LoVo (cell line): ENCODE results near the gene LGALS9B.
"Not testable (repeated sequence)": the region's sequence is repeated elsewhere in the genome, so short reads cannot be mapped to it uniquely, and the experiment has no call there.

Experiments used
- DNase-seq: peaks from one replicate; pipeline ENCODE4 v3.0.0-alpha.2; 2016; ENCODE audit warnings: low spot score

LGALS9B gene

DNA sequence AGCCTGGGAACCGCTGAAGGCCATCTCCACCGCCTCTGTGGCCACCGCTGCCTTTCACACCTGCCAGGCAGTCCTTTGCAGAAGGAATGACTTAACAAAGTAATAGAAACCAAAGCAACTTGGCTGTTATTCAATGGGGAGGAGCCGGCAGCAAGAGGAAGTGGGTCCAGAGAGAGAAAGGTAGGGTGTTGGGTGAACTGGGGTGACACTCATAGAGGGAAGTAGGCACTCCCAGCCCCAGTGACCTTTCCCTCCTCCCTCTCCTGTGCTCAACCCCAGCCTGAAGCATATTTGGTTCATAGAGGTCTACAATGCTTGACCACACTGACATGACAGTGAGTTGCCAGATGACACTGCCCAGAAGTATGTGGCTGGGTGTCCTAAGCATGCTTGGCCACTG lies at the start of gene LGALS9B:
Gene LGALS9B, minus strand, starts transcription at position 93 of the 400 bp plus-strand sequence. Its CDS starts 69 bp downstream, at position 24.
- not testable (repeated sequence) for DNase-seq

DNA sequence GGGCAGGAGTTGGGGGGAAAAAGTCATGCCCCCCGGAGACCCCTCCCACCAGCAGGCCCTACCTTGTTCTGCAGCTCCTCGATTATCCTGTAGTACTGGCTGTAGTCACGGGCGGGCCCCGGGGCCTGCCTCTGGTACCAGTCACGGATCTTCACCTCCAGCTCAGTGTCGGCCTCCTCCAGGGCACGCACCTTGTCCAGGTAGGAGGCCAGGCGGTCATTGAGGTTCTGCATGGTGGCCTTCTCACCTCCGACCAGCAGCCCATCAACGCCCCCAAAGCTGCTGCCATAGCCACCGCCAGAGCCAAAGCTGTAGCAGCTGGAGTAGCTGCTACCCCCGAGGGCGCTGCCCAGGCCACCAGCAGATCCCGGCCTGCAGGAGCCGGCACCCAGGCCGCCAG lies 49.6 kb upstream of the LGALS9B start:
- DNase-seq, result not testable (repeated sequence)

DNA sequence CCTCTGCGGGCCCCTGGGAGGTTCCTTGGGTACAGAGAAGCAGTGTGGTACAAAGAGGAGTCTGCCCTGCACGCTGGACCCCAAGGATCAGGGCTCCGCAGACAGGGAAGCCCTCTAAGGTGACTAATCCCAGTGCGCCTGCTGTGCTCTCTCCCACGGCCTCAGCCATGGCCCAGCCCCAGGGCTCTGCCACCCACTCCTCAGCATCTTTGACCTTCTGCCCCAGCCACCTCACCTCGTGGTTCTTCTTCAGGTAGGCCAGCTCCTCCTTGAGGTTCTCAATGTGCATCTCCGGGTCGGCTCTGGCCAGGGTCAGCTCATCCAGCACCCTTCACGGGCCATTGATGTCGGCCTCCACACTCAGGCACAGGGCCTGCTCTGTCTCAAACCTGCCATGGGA lies 47.8 kb upstream of the LGALS9B start:
- not testable (repeated sequence) for DNase-seq

DNA sequence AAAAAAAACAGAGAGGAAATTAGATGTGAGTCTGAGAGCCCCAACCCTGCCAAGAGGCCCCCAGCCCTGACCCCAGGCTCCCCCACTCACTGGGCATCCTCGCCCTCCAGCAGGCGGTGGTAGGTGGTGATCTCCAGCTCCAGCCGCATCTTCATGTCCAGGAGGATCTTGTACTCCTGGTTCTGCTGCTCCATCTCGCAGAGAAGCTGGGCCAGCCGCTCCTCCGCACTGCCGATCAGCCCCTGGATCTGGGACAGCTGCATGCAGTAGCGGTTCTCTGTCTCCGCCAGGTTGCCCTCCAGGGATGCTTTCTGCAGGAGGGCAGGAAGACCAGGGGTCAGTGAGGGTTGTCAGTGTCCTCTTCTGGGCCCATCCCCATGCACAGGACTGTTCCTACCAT lies 46.2 kb upstream of the LGALS9B start:
- DNase-seq, result not testable (repeated sequence)

DNA sequence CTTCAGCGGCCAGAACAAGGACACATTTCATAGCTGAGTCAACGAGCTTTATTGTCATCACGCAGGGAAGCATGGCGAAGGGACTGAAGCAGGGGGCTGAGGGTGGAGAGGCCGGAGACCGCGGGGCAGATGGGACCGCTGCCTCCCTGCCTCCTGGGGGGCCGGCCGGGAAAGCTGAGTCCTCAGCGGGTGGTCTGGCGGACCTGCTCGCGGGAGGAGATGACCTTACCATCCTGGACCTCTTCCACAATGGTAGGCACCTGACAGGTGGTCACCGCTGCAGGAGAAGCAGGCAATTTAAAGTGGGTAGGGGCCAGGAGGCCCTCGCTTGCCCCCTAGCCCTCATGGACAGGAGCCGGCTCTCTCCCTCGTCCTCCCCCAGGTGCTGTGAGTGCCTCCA lies 45.0 kb upstream of the LGALS9B start:
- DNase-seq, result not testable (repeated sequence)

DNA sequence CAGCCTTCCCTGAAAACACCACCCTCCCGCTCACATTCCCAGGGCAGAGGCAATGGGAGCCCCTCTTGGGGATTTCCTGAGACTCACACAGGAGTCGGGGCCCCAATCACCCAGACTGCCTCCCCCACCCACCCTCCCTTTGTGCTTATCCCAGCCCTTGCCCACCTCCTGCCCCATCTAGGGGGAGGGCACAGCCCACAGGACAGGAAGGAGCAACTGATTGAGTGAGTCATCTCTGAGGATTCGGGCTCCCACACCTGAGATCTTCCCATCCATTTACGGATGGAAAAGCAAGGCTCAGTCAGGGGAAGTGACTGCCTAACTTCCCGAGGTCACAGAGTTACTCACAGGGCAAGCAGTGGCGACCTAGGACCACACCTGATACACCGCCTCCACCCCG lies 44.4 kb upstream of the LGALS9B start:
- not testable (repeated sequence) for DNase-seq

DNA sequence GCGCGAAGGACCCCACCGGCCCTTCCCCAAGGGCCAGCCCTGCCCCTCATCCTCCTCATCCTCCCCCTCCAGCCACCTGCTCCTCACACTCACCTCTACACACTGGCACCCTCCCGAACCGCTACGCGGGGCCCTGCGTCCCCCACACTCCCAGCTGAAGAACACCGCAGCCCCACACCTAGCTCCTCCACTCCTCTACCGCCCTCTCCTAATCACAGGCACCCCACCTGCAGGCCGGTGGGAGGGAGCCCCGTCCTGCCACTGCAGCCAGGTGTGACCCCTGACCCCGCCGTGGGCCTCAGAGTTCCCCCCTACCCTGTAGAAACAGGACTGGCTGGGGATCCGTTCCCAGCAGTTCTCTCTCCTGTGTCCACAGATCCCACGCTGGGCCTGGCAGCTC lies 38.0 kb upstream of the LGALS9B start:
- not testable (repeated sequence) for DNase-seq

DNA sequence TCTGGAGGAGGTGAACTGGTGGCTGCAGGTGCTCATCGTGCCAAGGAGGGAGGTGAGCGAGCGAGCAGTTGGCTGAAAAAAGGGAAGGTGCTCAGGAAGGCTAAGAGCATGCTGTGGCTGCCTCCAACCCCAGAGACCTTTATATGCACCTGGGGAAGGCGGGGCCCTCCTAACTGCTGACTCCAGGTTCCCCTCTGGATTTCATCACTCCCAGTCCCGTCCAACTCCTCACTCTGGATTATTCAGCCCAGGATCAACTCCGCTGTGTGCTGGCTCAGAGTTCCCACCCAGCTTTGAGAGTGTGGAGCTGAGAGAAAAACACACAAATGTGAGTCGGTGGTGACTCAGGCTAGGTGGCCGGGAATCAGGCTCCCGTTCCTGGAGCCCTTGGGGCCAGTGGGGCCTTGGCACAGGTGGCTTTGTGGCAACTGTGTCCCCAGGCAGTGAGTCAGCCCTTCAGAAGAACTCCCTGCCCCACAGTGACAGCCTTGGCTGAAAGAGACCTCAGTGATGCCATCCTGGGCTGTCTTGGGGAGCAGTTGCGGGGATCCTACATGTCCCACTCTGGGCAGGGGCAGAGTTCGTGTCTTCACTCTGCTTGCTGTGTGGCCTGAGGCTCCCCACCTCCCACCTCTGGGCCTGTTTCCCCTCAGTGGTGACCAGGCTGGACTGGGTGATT lies 37.2 kb upstream of the LGALS9B start:
- DNase-seq, result not testable (repeated sequence)

DNA sequence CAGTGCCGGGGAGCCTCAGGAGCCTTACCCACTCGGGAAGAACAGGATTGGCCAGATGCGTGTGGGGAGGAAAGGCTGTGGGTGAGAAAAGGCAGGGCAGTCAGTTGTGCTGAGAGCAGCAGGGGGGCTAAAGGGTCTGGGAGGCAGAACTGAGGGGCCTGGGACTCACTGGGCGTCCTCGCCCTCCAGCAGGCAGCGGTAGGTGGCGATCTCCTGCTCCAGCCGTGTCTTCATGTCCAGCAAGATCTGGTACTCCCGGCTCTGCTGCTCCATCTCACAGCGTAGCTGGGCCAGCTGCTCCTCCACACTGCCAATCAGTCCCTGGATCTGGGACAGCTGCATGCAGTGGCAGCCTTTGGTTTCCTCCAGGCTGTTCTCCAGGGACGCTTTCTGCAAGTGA lies 34.6 kb upstream of the LGALS9B start:
- DNase-seq, result not testable (repeated sequence)

DNA sequence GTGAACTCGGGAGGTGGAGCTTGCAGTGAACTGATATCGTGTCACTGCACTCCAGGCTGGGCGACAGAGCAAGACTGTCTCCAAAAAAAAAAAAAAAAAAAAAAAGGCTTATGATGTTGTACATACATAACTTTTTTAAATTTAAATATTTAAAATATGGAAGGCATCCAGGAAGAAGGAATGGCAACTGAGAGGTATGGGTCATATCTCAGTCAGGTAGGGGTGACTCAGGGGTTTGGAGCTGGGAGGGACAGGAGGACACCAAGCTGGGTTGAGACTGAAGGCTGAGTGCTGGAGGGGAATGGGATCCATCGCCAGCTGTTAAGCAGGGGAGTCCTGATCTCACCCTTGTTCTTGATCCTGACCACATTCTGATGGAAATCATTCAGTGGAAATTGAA lies 33.0 kb upstream of the LGALS9B start:
- not testable (repeated sequence) for DNase-seq

DNA sequence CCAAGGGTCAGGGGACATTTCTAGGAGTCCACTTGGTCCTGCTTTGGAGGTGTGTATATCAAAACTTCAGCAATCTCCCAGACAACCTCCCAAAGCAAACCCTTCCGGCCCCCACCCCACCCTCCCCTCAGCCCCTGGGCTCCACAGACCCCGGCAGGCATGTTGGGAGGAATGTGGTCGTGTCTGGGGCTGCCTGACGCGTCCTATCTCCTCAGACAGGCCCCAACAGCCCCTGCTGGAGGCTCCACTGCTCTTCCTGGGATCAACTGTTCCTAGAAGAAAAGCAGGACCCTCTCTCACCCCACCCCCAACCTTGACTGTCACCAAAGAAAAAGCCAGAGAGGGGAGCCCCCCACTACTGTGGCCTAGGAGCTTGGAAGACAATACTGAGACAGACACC lies 28.1 kb upstream of the LGALS9B start:
- DNase-seq, result not testable (repeated sequence)

DNA sequence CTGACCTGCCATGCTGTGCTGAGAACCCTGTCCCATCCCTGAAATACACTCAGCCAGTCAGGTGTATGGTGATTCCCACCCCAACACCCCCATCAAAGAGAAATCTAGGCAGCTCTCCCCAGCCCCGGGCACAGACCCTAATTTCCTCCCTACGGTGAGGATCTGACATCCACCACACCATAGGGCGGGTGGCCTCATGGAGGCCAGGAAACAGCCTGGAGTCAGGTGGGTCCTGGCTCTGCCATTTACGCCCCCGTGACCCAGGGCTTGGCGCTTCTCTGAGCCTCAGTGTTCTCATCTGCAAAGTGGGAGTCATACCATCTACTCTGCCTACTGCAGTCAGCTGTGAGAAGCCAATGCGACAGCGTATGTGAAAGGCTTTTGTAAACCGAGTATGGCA lies 27.4 kb upstream of the LGALS9B start:
- DNase-seq, result not testable (repeated sequence)

DNA sequence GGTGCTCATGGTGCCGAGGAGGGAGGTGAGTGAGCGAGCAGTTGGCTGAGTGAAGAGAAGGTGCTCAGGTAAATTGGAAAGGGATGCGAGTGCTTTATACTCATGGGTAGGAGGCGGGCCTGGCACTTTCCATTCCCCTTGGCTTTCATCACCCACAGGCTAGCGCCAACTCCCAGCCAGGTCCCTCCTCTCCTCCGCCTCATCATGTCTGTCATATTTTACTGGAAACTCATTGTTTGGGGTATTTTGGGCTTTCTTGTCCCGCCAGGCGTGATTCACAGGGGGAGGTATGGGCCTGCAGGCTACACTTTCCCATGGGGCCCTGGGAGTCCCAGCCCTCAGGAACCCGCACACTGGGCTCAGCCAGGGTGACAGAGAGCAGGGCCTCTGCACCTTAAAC lies 26.8 kb upstream of the LGALS9B start:
- DNase-seq, result not testable (repeated sequence)

DNA sequence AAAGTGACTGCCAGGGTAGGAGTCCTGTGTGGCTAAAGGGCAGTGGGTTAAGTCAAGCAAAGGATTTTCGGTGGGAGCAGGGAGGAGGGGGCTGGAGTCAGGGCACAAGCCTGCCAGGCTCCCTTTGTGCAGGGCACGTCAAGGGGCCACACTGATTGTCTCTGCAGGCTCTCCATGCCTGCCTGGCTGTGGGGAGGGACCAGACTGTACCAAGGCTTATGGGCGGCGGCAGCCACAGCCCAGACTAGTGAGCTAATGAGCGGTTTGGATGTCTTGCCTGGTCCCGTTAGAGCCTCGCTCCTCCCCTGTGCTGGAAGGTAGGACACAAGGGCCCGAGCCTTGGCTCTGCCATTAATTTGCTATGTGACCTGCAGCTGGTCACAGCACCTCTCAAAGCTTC lies 25.6 kb upstream of the LGALS9B start:
- DNase-seq, result not testable (repeated sequence)

DNA sequence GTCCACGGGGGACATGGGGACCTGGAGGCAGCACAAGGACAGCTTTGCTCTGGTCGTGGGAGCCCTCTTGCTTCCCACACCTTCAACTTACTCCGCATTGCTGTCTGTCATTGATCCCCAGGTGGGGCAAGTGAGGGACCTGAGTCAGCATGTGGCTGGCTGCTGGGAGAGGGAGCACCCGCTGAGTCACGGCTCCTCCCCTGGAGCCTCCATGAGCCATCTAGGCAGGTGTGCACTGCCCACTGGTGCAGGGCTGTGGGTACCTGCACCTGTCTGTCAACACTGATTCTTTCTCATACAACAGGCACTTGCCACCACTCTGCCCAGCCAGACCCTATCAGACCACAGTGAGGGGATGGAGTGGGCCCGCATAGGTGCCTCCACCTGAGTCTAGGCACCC lies 24.8 kb upstream of the LGALS9B start:
- not testable (repeated sequence) for DNase-seq

DNA sequence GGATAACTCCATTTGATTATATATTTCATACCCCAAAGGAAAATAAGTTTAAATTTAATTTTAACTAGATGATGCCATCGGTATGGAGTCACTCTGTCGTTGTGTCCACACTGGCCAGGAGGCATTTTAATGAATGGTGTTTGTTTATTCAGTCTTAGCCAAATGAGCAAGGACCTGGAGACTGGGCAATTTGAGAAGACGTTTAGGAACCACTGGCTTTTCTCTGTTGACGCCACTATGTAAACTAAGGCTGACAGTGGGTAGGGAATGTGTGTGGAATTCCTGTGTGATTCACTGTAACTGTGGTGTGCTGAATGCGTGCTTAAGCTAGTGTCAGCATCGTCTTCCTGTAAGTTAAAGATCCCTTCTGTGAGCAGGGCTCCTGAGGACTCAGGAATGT lies 17.6 kb upstream of the LGALS9B start:
- DNase-seq, result peak; percentile 0

DNA sequence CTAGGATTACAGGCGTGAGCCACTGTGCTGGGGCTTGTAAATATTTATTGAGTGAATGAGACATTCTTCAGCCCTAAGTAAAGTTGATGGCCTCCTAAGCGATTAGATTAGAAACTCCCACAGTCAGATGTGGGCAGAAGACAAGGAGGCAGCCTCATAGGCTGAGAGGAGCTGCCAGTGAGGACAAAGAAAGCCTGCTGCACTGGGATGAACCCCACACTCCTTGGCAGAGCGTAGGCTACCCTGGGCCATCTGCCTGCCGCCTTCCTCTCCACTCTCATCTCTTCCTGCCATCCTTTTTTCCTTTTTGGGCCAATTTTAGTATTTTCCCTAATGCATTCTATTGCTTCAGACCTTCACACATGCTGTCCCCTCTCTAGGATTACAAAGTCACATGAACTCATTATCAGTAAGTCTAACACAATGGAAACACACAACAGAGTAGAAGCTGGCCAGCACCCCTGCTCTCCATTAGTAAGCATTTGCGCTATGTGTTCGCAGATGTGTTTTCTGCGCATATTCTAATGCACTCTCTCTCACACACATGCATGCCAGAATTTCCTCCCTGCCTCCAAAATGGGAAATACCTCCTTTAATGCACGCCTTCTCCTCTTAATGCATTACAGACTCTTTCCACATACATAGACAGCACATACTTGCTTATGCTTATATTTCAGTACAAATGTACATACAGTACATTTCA lies 12.7 kb upstream of the LGALS9B start:
- not testable (repeated sequence) for DNase-seq

DNA sequence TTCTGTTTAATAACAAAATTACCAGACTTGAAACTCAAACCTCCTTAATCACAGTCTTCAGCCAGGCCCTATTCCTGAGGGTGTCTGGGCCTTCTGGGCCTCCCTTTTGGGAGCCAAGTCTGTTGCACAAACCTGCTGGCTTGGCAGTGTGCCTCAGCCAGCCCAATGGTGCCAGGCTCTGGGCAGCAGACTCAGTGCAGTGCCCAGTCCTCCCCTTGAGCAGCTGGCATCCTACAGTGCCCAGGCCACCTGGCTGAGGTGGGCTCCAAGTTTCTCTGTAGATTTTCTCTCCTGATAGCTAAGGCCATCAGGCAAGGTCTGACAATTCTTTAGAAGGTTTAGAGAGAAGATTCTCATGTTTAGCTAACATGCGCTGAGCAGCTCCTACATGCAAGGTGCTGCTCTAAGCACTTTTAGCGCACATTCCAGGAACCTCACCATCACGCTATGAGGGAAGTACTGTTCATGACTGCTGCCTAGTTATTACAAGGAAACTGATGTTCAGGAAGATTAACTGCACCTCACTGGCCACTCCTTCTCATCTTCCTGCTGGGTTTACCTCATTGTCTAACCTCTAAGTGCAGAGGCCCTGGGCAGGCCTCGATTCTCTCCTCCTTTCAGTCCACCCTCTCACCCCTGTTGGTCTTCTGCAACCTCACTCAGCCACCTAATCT lies 10.2 kb upstream of the LGALS9B start:
- DNase-seq, result not testable (repeated sequence)

DNA sequence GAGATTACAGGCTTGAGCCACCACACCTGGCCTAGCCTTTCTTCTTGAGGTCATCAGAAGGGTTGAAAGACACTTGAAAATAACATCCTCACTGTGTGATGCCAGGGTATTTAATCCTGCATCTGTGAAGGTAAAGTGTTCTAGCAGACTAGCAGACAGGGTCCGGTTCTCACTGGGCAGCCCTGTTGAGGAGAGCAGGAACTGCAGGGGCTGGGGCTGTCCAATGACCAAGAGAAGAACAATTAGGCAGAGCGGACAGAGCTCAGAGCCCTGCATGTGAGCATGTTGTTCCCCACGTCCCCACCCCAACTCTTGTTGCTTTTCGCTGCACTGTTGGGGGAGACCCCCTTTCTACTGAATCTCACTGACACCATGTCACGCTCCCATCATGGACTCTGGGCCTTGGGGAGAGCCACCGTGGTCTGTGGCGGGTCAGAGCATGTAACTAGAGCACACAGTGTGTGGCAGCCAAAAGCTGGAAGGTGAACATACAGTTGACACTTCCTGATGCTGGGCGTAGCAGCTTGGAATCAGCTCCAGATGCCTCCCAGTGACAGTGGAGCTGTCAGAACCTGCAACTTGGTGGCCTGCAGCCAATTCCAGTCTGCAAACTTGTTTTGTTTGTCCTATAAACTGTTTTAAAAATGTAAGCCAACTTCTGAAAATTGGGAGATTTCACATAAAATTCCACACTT lies 7.9 kb upstream of the LGALS9B start:
- not testable (repeated sequence) for DNase-seq

DNA sequence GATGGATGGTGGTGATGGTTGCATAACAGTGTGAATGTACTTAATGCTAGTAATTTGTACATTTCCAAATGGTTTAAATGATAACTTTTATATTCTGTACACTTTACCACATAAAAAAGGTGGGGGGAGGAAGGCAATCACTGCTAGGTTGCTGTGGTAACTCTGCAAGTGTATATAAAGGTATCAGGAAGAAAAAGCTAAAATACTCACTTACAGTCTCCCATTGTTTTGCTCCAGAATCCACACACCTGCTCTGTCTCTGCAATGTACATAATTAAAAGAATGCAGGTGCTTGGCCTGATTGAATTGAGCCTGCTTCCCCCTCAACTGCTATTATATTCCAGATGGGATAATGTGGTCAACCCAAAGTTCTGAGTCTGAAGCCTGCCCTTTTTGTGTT lies 6.7 kb upstream of the LGALS9B start:
- DNase-seq, result not testable (repeated sequence)

DNA sequence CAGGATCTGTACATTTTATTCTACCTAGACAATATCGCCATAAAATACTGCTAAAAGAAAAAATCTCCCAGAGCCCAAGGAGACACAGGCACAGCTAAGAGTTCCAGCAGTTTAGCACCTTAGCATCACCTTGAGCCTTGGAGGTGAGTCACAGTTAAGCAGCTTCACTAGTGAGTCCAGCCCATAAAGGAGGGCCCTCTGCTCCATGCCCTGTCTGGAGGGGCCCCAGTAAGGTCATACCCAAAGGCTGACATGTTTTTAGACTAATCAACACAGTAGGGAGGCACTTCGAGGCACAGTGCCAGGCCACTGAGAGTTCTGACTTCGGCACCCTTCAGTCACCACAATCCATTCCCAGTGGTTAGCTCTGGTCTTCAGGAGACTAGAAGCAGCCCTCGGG lies 2.6 kb upstream of the LGALS9B start:
- DNase-seq, result not testable (repeated sequence)

DNA sequence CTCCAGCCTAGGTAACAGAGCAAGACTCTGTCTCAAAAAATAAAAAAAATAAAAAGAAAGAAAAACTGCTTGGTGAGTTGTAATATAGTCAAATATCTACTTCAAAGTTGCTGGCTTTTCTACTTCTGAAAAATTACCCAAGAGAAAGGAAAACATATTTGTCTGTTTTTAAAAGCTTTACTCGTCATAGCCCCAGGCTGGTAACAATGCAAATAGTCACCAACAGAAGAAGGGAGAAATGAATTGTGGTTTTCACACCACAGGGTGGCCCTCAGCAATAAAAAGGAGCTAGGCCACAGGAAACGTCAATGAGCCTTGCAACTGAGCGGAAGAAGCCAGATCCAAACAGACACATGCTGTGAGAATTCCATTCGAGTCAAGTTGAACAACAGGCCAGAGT lies 1.8 kb upstream of the LGALS9B start:
- not testable (repeated sequence) for DNase-seq
